Liver (tissue), 9 donors: ENCODE measurements around the gene ZFP91. TPM values are rescaled to one million over a fixed set of nuclear protein-coding genes. Genes with fewer than 3 reads are reported as not detected.
"Not testable (repeated sequence)": the region's sequence is repeated elsewhere in the genome, so short reads cannot be mapped to it uniquely, and the experiment has no call there.

Source experiments
- DNase-seq: peaks from one replicate; pipeline ENCODE4 v3.0.0-alpha.2; 2017; ENCODE audit warnings: low spot score
- H3K27ac ChIP-seq, 2 donors: one replicate each; pipeline ENCODE4 v1.7.0; 2013; ENCODE audit warnings: inconsistent platforms in 2 of 2, low read length in 2 of 2, control low read depth in 1 of 2, low read depth in 1 of 2, mild to moderate bottlenecking in 1 of 2
- H3K27me3 ChIP-seq, 4 donors: one replicate each; pipeline versions ENCODE4 v1.6.1 to v1.7.0; 2013; ENCODE audit warnings: low read length in 3 of 4, inconsistent platforms in 1 of 4, mild to moderate bottlenecking in 1 of 4, moderate library complexity in 1 of 4; ENCODE audit not compliant: control insufficient read depth in 4 of 4, insufficient read depth in 4 of 4
- H3K36me3 ChIP-seq, 4 donors: one replicate each; pipeline versions ENCODE4 v1.6.1 to v1.7.0; 2013; ENCODE audit warnings: low read length in 3 of 4, mild to moderate bottlenecking in 3 of 4, low read depth in 1 of 4, moderate library complexity in 1 of 4; ENCODE audit not compliant: control insufficient read depth in 4 of 4, insufficient read depth in 3 of 4
- H3K4me1 ChIP-seq, 4 donors: one replicate each; pipeline versions ENCODE4 v1.6.1 to v1.7.0; 2013; ENCODE audit warnings: low read length in 3 of 4, mild to moderate bottlenecking in 3 of 4, moderate library complexity in 1 of 4; ENCODE audit not compliant: control insufficient read depth in 4 of 4, insufficient read depth in 4 of 4
- H3K4me3 ChIP-seq, 3 donors: one replicate each; pipeline versions ENCODE4 v1.6.1 to v1.7.0; 2013; ENCODE audit warnings: low read length in 3 of 3, control low read depth in 1 of 3, low read depth in 1 of 3, mild to moderate bottlenecking in 1 of 3
- H3K9ac ChIP-seq, 2 donors: one replicate each; pipeline ENCODE4 v1.7.0; 2013; ENCODE audit warnings: low read length in 2 of 2, mild to moderate bottlenecking in 2 of 2, moderate library complexity in 2 of 2, control low read depth in 1 of 2, low read depth in 1 of 2
- H3K9me3 ChIP-seq, 4 donors: one replicate each; pipeline versions ENCODE4 v1.6.1 to v1.7.0; 2013; ENCODE audit warnings: low read length in 3 of 4; ENCODE audit not compliant: control insufficient read depth in 4 of 4
- ATF3 ChIP-seq: IDR thresholded peaks from 2 replicates; pipeline ENCODE4 v1.6.1; 2016; ENCODE audit warnings: antibody characterized with exemption
- EGR1 ChIP-seq, 2 donors: IDR thresholded peaks; 2 replicates each; pipeline ENCODE4 v1.6.1; 2016 to 2018; ENCODE audit warnings: antibody characterized with exemption in 2 of 2, low read depth in 2 of 2
- FOXA1 ChIP-seq: IDR thresholded peaks from 2 replicates; pipeline ENCODE4 v1.6.1; 2016; ENCODE audit warnings: antibody characterized with exemption
- FOXA2 ChIP-seq: IDR thresholded peaks from 2 replicates; pipeline ENCODE4 v1.6.1; 2016; ENCODE audit warnings: antibody characterized with exemption
- GABPA ChIP-seq, 2 donors: IDR thresholded peaks in 1 of 2; conservative IDR thresholded peaks in 1 of 2; 2 replicates each; pipeline ENCODE4 v1.6.1; 2016; ENCODE audit warnings: antibody characterized with exemption in 2 of 2, mild to moderate bottlenecking in 1 of 2, moderate library complexity in 1 of 2
- HNF4A ChIP-seq, 2 donors: conservative IDR thresholded peaks; 2 replicates each; pipeline ENCODE4 v1.6.1; 2016; ENCODE audit warnings: antibody characterized with exemption in 2 of 2, mild to moderate bottlenecking in 2 of 2
- HNF4G ChIP-seq: IDR thresholded peaks from 2 replicates; pipeline ENCODE4 v1.6.1; 2016; ENCODE audit warnings: antibody characterized with exemption
- JUND ChIP-seq, 2 donors: IDR thresholded peaks; 2 replicates each; pipeline ENCODE4 v1.6.1; 2016; ENCODE audit warnings: antibody characterized with exemption in 2 of 2
- NR2F2 ChIP-seq: IDR thresholded peaks from 2 replicates; pipeline ENCODE4 v1.6.1; 2016; ENCODE audit warnings: antibody characterized with exemption
- RAD21 ChIP-seq, 2 donors: IDR thresholded peaks; 2 replicates each; pipeline ENCODE4 v1.6.1; 2016; ENCODE audit warnings: antibody characterized with exemption in 2 of 2, mild to moderate bottlenecking in 2 of 2
- REST ChIP-seq: IDR thresholded peaks from 2 replicates; pipeline ENCODE4 v1.6.1; 2016; ENCODE audit warnings: antibody characterized with exemption, mild to moderate bottlenecking
- RXRA ChIP-seq, 2 donors: IDR thresholded peaks; 2 replicates each; pipeline ENCODE4 v1.6.1; 2017 to 2018; ENCODE audit warnings: antibody characterized with exemption in 2 of 2, mild to moderate bottlenecking in 1 of 2
- SP1 ChIP-seq: IDR thresholded peaks from 2 replicates; pipeline ENCODE4 v1.6.1; 2018; ENCODE audit warnings: antibody characterized with exemption, mild to moderate bottlenecking
- TAF1 ChIP-seq: conservative IDR thresholded peaks from 2 replicates; pipeline ENCODE4 v1.6.1; 2016; ENCODE audit warnings: antibody characterized with exemption, mild to moderate bottlenecking
- YY1 ChIP-seq: IDR thresholded peaks from 2 replicates; pipeline ENCODE4 v1.6.1; 2016; ENCODE audit warnings: antibody characterized with exemption, mild to moderate bottlenecking
- ZBTB33 ChIP-seq: IDR thresholded peaks from 2 replicates; pipeline ENCODE4 v1.6.1; 2016; ENCODE audit warnings: antibody characterized with exemption
- WGBS: extraction: QIAGEN DNeasy Blood & Tissue Kit; methylation state at CpG from one replicate; pipeline ENCODE4 v1.1.7; 2013; 5-methylcytosine and 5-hydroxymethylcytosine counted together
- polyA plus RNA-seq, 2 donors: library from polyadenylated mRNA; stranded (reverse) in 1 of 2; unstranded in 1 of 2; fragments of 200-250 nt in 1 of 2; fragments of >200 nt in 1 of 2; fragmentation: Nextera tagmentation in 1 of 2; extraction: Ambion mirVana in 1 of 2; gene quantifications; one replicate each; pipeline versions ENCODE4 v1.2.1 to v1.2.3, GENCODE V29; 2013 to 2015
- total RNA-seq, 2 donors: library from RNA; depleted of rRNA; stranded (reverse); fragments of >200 nt; gene quantifications; one replicate each; pipeline ENCODE4 v1.2.3, GENCODE V29; 2014
- TF ChIP-seq, protein P1 (sequence below): IDR thresholded peaks from 2 replicates; pipeline ENCODE4 v1.6.1; 2016; ENCODE audit warnings: antibody characterized with exemption
- TF ChIP-seq, protein P2 (sequence below): fragments of 150-350 bp; IDR thresholded peaks from 2 replicates; pipeline ENCODE4 v1.5.1; 2017; ENCODE audit warnings: improper control_type of control experiment, low read depth, low read length; ENCODE audit not compliant: missing input control
- donor health status: healthy.
- donor health status: healthy.
- donor health status: healthy.
- donor health status: healthy.
- donor health status: healthy.

ZFP91 gene
- total and polyA plus RNA-seq, 4 donors, result 8.9 to 27.8 (median 20.0) TPM

- DNase-seq, result peak; percentile 69
- peaks cover 2 to 12% (median 4%) of the 10 kb centered on the region in 4 donors for H3K36me3 ChIP-seq
- no peak overlapping the region for H3K9ac ChIP-seq
- H3K27ac ChIP-seq, result no peak overlapping the region
- no peaks in the 10 kb centered on the region for H3K27me3 ChIP-seq
- no peak for TF ChIP-seq JUND (IDR thresholded peaks at IDR 0.05)
- TF ChIP-seq TAF1, result no peak
- TF ChIP-seq, protein P1, sequence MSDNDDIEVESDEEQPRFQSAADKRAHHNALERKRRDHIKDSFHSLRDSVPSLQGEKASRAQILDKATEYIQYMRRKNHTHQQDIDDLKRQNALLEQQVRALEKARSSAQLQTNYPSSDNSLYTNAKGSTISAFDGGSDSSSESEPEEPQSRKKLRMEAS, result no peak
- no peak for TF ChIP-seq HNF4G
- peak; percentile 58 to 76 for TF ChIP-seq RAD21 (IDR thresholded peaks at IDR 0.05)
- no peak for TF ChIP-seq FOXA1
- TF ChIP-seq RXRA (IDR thresholded peaks at IDR 0.05), result no peak
- no peak for TF ChIP-seq REST
- no peak for TF ChIP-seq FOXA2
- TF ChIP-seq, protein P2, sequence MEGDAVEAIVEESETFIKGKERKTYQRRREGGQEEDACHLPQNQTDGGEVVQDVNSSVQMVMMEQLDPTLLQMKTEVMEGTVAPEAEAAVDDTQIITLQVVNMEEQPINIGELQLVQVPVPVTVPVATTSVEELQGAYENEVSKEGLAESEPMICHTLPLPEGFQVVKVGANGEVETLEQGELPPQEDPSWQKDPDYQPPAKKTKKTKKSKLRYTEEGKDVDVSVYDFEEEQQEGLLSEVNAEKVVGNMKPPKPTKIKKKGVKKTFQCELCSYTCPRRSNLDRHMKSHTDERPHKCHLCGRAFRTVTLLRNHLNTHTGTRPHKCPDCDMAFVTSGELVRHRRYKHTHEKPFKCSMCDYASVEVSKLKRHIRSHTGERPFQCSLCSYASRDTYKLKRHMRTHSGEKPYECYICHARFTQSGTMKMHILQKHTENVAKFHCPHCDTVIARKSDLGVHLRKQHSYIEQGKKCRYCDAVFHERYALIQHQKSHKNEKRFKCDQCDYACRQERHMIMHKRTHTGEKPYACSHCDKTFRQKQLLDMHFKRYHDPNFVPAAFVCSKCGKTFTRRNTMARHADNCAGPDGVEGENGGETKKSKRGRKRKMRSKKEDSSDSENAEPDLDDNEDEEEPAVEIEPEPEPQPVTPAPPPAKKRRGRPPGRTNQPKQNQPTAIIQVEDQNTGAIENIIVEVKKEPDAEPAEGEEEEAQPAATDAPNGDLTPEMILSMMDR, result peak; percentile 63
- no peak for TF ChIP-seq ZBTB33
- TF ChIP-seq GABPA (IDR thresholded peaks at IDR 0.05 in 1 of 2, conservative IDR thresholded peaks at IDR 0.05 in 1 of 2), result no peak
- TF ChIP-seq NR2F2, result no peak
- no peak for TF ChIP-seq YY1
- TF ChIP-seq HNF4A (conservative IDR thresholded peaks at IDR 0.05), result no peak
- no peak for TF ChIP-seq ATF3
- no peak for TF ChIP-seq EGR1 (IDR thresholded peaks at IDR 0.05; ENCODE audit: low read depth in 2 of 2)
- no peak for TF ChIP-seq SP1
- peaks cover 0 to 4% (median under 1%) of the 10 kb centered on the region in 4 donors for H3K4me1 ChIP-seq
- H3K4me3 ChIP-seq, result no peak overlapping the region
- WGBS, result 70% methylated on average over 4 of the region's 4 CpGs
- H3K9me3 ChIP-seq, result no peaks in the 10 kb centered on the region
These were observed 10.9 kb upstream of the ZFP91 start for GRCh38 chr11:58567889-58568512.

GRCh38 chr11:58572906-58573305 lies 6.0 kb upstream of the ZFP91 start:
- H3K9ac ChIP-seq, H3K4me3 ChIP-seq, H3K27me3 ChIP-seq, DNase-seq, H3K36me3 ChIP-seq, H3K9me3 ChIP-seq, H3K27ac ChIP-seq: not testable (repeated sequence)
- H3K4me1 ChIP-seq, result peaks cover 3 to 26% (median 19%) of the 10 kb centered on the region in 4 donors
- 87% methylated on average over 14 of the region's 14 CpGs for WGBS
